HG03108 (cell line): Measurements from ENCODE around the gene SATB2.

Source experiments
- ATAC-seq: cut with Tn5 transposase; IDR thresholded peaks from one replicate; pipeline ENCODE4 v1.9.1; 2021; ENCODE audit warnings: moderate library complexity; ENCODE audit not compliant: unreplicated experiment

Gene SATB2

GRCh38 chr2:199452991-199453379 is 4.8 kb downstream of the SATB2 start:
- ATAC-seq = no peak

GRCh38 chr2:199452260-199452990 is 5.3 kb downstream of the SATB2 start:
- ATAC-seq = no peak

- no peak for ATAC-seq
Observed at GRCh38 chr2:199449956-199450355, 7.8 kb downstream of the SATB2 start.

GRCh38 chr2:199449455-199449854 is 8.3 kb downstream of the SATB2 start:
- no peak for ATAC-seq

GRCh38 chr2:199446996-199447576 is 10.7 kb downstream of the SATB2 start:
- ATAC-seq = no peak

- ATAC-seq = no peak
Observed at GRCh38 chr2:199444749-199445148, 13.0 kb downstream of the SATB2 start.

- no peak for ATAC-seq
Observed at GRCh38 chr2:199443589-199444130, 14.1 kb downstream of the SATB2 start.

GRCh38 chr2:199442173-199442572 is 15.6 kb downstream of the SATB2 start:
- no peak for ATAC-seq

- ATAC-seq = no peak
Observed at GRCh38 chr2:199441759-199442158, 16.0 kb downstream of the SATB2 start.

- ATAC-seq = no peak
Observed at GRCh38 chr2:199440118-199440517, 17.6 kb downstream of the SATB2 start.

- no peak for ATAC-seq
Observed at GRCh38 chr2:199439542-199439941, 18.2 kb downstream of the SATB2 start.

- no peak for ATAC-seq
Observed at GRCh38 chr2:199439066-199439465, 18.7 kb downstream of the SATB2 start.

- ATAC-seq = no peak
Observed at GRCh38 chr2:199434555-199434954, 23.2 kb downstream of the SATB2 start.

- ATAC-seq = no peak
Observed at GRCh38 chr2:199433204-199433832, 24.4 kb downstream of the SATB2 start.

GRCh38 chr2:199431746-199432213 is 26.0 kb downstream of the SATB2 start:
- no peak for ATAC-seq

GRCh38 chr2:199430214-199430613 is 27.5 kb downstream of the SATB2 start:
- ATAC-seq = no peak

- no peak for ATAC-seq
Observed at GRCh38 chr2:199428291-199428690, 29.4 kb downstream of the SATB2 start.

- ATAC-seq = no peak
Observed at GRCh38 chr2:199424160-199424559, 33.6 kb downstream of the SATB2 start.

- no peak for ATAC-seq
Observed at GRCh38 chr2:199419428-199419827, 38.3 kb downstream of the SATB2 start.

GRCh38 chr2:199414465-199414864 is 43.3 kb downstream of the SATB2 start:
- ATAC-seq = no peak

GRCh38 chr2:199414001-199414400 is 43.7 kb downstream of the SATB2 start:
- no peak for ATAC-seq
